Measurements from ENCODE around the gene SNAPC4. TPM values are rescaled to one million over a fixed set of nuclear protein-coding genes. Genes with fewer than 3 reads are reported as not detected.

Gene SNAPC4
- total and polyA plus RNA-seq, 11 donors: 3.1 to 7.8 (median 4.3) TPM

DNA sequence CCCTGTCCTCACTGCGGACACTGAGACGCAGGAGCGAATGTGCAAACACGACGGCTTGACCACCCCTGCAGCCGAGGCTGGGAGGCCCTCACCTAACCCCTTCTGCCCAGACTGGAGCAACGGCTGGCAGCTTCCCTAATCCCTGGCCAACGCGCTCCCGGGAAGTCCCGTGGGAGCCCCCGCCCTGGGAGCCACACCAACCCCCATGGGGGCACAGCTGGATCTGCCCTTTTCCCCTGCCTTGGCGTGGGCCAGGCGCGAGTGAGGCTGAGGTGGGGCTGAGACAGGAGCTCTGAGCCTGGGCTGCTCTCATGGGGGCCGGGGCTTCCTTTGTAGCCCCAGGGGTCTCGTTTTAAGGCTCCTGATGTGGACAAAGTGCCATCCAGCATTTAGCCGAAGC, 31.8 kb downstream of the SNAPC4 start:
- peaks cover 3 to 39% (median 9%) of the 10 kb centered on the region in 12 donors for H3K4me1 ChIP-seq
- no peak overlapping the region for H3K27ac ChIP-seq
- TF ChIP-seq, protein P1, sequence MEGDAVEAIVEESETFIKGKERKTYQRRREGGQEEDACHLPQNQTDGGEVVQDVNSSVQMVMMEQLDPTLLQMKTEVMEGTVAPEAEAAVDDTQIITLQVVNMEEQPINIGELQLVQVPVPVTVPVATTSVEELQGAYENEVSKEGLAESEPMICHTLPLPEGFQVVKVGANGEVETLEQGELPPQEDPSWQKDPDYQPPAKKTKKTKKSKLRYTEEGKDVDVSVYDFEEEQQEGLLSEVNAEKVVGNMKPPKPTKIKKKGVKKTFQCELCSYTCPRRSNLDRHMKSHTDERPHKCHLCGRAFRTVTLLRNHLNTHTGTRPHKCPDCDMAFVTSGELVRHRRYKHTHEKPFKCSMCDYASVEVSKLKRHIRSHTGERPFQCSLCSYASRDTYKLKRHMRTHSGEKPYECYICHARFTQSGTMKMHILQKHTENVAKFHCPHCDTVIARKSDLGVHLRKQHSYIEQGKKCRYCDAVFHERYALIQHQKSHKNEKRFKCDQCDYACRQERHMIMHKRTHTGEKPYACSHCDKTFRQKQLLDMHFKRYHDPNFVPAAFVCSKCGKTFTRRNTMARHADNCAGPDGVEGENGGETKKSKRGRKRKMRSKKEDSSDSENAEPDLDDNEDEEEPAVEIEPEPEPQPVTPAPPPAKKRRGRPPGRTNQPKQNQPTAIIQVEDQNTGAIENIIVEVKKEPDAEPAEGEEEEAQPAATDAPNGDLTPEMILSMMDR (IDR thresholded peaks at IDR 0.05): no peak
- no peak for TF ChIP-seq POLR2A (IDR thresholded peaks at IDR 0.05)
- 68 to 81% (median 74%) methylated on average over 6 to 18 of the region's 18 CpGs for WGBS, 4 donors
- ATAC-seq: no peak
- H3K27me3 ChIP-seq: no peaks in the 10 kb centered on the region
- intact Hi-C loops (cut with DNase I): no loop called here
- H3K36me3 ChIP-seq: no peaks in the 10 kb centered on the region
- no peak for DNase-seq
- no peak overlapping the region for H3K4me3 ChIP-seq
- no peaks in the 10 kb centered on the region for H3K9me3 ChIP-seq

DNA sequence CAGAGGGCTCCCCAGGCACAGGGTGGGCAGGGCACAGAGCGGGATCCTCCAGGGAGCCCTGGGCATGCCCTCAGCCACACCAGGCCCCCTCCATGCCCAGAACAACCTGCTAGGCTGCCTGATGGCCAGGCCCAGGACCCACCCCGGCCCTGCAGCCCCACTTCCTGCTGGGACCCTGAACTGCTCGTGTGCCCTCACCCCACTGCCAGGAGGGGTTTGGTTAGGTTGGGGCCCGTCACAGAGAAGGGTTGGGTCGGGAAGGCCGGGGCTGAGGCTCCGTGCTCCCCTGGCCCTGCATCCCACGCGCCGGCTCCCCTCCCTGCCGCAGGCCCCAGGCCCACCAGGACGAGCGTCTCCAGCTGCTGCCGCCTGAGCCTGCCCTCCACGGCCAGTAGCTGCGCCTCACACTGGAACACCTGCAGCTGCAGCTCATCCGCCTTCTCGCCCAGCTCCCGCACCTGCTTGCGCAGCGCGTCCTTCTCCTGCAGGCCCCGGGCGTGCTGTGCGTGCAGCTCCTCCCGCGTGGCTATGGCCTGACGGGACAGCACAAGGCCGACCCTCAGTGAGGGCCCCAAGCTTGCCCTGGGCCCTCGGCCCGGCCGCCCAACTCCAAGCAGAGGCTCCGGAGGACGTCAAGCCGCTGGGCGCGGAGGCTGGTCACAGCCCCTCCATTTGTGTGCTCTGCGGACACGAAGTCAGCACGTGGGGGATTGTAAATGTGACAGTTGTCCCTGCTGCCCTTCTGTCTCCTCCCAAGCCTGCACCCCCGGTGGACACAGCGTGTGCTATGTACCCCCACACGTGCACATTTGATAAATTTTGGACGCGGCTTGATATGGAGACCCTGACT, 32.4 kb downstream of the SNAPC4 start:
- ATAC-seq (no peak), DNase-seq (no peak)
- H3K27me3 ChIP-seq: no peaks in the 10 kb centered on the region
- H3K4me1 ChIP-seq: peaks cover 3 to 39% (median 12%) of the 10 kb centered on the region in 12 donors
- intact Hi-C loops (cut with DNase I): no loop called here
- H3K36me3 ChIP-seq: no peaks in the 10 kb centered on the region
- no peaks in the 10 kb centered on the region for H3K9me3 ChIP-seq
- no peak overlapping the region for H3K27ac ChIP-seq
- no peak overlapping the region for H3K4me3 ChIP-seq
- 88 to 90% (median 88%) methylated on average over 30 to 45 of the region's 45 CpGs for WGBS, 4 donors
- no peak for TF ChIP-seq POLR2A (IDR thresholded peaks at IDR 0.05)
- TF ChIP-seq, protein P1 (IDR thresholded peaks at IDR 0.05): no peak

DNA sequence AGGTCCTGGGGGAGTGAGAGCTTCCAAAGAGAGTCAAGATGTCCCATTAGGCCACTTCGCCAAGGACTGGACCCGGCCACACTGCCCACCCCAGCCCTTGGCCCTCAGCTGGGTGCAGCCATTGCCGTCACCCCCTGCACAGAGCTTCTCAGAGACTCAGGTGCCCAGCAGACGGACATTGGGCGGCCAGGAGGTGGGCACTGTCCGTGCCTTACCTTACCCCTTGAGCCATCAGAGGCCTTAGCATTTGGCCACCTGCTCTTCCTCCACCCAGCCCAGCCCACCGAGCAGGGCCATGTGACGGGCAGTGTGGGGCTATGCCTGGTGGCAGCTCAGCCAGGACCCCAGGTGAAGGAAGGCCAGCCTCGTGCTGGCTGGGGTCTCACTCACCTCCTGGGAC, 33.1 kb downstream of the SNAPC4 start:
- TF ChIP-seq, protein P1 (IDR thresholded peaks at IDR 0.05): no peak
- TF ChIP-seq POLR2A (IDR thresholded peaks at IDR 0.05): no peak
- H3K36me3 ChIP-seq: no peaks in the 10 kb centered on the region
- ATAC-seq (no peak), DNase-seq (no peak)
- H3K4me1 ChIP-seq: peaks cover 3 to 35% (median 18%) of the 10 kb centered on the region in 12 donors
- H3K27ac ChIP-seq: no peak overlapping the region
- intact Hi-C loops (cut with DNase I): no loop called here
- H3K4me3 ChIP-seq: no peak overlapping the region
- H3K27me3 ChIP-seq: no peaks in the 10 kb centered on the region
- no peaks in the 10 kb centered on the region for H3K9me3 ChIP-seq
- WGBS, 4 donors: 89 to 94% (median 91%) methylated on average over 3 to 9 of the region's 9 CpGs

DNA sequence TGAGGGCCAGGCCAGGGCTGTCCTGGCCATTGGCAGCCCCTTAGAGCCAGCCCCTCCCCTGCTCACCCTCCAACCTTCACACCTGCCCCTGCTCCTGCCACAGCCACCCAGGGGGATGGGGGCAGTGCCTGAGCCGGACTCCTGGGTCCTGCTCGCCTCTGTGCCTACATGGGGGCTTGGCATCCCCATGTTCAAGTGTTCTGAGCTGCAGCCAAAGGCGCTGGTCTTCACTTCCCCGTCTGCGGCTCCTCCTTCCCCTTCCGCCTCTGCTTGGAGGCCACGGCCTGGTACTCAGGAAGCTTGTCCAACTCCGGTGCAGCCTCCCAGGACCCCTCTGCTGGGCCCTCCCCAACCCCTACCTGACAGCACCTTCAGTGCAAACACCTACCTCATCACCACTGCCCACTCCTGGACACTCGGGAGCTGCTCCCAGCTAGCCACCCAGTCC, 34.2 kb downstream of the SNAPC4 start:
- H3K4me3 ChIP-seq: no peak overlapping the region
- H3K36me3 ChIP-seq: no peaks in the 10 kb centered on the region
- DNase-seq (no peak), ATAC-seq (no peak)
- intact Hi-C loops (cut with DNase I): loop anchor here in 1 of 10 donors (2.0 kb wide), 1 partner anchor 35 kb away; the partner anchor contains the start of gene SNAPC4
- peak overlapping the region in 1 of 12 donors; percentile 67 for H3K27ac ChIP-seq
- peaks cover 3 to 35% (median 22%) of the 10 kb centered on the region in 12 donors for H3K4me1 ChIP-seq
- H3K27me3 ChIP-seq: no peaks in the 10 kb centered on the region
- 59 to 72% (median 67%) methylated on average over 9 of the region's 9 CpGs for WGBS, 4 donors
- TF ChIP-seq, protein P1 (IDR thresholded peaks at IDR 0.05): no peak
- no peak for TF ChIP-seq POLR2A (IDR thresholded peaks at IDR 0.05)
- no peaks in the 10 kb centered on the region for H3K9me3 ChIP-seq

Measured in heart left ventricle (tissue), 16 donors.